Transverse colon (tissue), 4 donors: ENCODE measurements around the gene ZNF229.

Experiments used
- POLR2A ChIP-seq: fragments of 450-650 bp; IDR thresholded peaks from one replicate; pipeline ENCODE4 v1.6.1; 2016; ENCODE audit warnings: antibody characterized with exemption, mild to moderate bottlenecking, moderate library complexity
- POLR2AphosphoS5 ChIP-seq, 3 donors: sonication (generic); formaldehyde crosslinking; IDR thresholded peaks; one replicate each; pipeline ENCODE4 v1.6.1; 2016; ENCODE audit warnings: antibody characterized with exemption in 3 of 3
- TF ChIP-seq, protein P1 (sequence below), 5 experiments: fragments of 200-600 bp in 3 of 5; fragments of 450-650 bp in 2 of 5; sonication (generic) in 3 of 5; IDR thresholded peaks; 1 replicate in 2 of 5; 2 replicates in 3 of 5; pipeline ENCODE4 v1.5.1; 2016 to 2017; ENCODE audit warnings: antibody characterized with exemption in 5 of 5, inconsistent platforms in 3 of 5, mild to moderate bottlenecking in 2 of 5, moderate library complexity in 1 of 5

DNA sequence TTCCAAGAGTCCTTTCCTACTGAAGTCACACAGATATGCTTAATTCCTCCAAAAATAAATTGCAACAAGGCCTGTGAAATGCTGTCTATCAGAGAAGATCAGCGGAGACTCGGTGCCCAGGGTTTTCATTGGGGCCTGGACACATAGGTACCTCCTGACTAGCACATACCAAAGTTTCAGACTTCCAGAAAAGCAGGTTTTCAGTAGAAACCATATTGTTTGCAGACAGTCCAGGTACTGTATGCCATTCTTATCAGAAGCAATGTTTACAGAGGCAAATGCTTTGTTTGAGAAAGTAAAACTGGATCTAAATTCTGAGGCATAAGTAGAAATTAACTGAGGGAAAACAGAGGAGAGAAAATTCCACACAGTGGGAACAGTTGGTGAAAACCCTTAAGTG, 12.8 kb downstream of the ZNF229 start:
- TF ChIP-seq, protein P1, sequence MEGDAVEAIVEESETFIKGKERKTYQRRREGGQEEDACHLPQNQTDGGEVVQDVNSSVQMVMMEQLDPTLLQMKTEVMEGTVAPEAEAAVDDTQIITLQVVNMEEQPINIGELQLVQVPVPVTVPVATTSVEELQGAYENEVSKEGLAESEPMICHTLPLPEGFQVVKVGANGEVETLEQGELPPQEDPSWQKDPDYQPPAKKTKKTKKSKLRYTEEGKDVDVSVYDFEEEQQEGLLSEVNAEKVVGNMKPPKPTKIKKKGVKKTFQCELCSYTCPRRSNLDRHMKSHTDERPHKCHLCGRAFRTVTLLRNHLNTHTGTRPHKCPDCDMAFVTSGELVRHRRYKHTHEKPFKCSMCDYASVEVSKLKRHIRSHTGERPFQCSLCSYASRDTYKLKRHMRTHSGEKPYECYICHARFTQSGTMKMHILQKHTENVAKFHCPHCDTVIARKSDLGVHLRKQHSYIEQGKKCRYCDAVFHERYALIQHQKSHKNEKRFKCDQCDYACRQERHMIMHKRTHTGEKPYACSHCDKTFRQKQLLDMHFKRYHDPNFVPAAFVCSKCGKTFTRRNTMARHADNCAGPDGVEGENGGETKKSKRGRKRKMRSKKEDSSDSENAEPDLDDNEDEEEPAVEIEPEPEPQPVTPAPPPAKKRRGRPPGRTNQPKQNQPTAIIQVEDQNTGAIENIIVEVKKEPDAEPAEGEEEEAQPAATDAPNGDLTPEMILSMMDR (IDR thresholded peaks at IDR 0.05) = no peak
- TF ChIP-seq POLR2A (no peak), POLR2AphosphoS5 (IDR thresholded peaks at IDR 0.05) (no peak)
